Right cardiac atrium (tissue), 5 donors: Measurements from ENCODE around the gene CDK14. TPM values are rescaled to one million over a fixed set of nuclear protein-coding genes. Genes with fewer than 3 reads are reported as not detected.

ENCODE experiments used
- ATAC-seq, 2 donors: fragments of 200-7000 bp; cut with Tn5 transposase; one replicate each; pipeline versions ENCODE4 v1.8.0 to v1.9.1; 2020; ENCODE audit warnings: moderate library complexity in 2 of 2, mild to moderate bottlenecking in 1 of 2
- DNase-seq, 3 donors: peaks; one replicate each; pipeline ENCODE4 v3.0.0-alpha.2; 2020
- H3K27ac ChIP-seq: one replicate; pipeline ENCODE4 v1.5.1; 2013; ENCODE audit warnings: mild to moderate bottlenecking, low read length, control low read depth, moderate library complexity
- H3K27me3 ChIP-seq: one replicate; pipeline ENCODE4 v1.6.1; 2013; ENCODE audit not compliant: control insufficient read depth, insufficient read depth
- H3K4me1 ChIP-seq: one replicate; pipeline ENCODE4 v1.6.1; 2013; ENCODE audit warnings: low read length; ENCODE audit not compliant: control insufficient read depth, insufficient read depth
- H3K4me3 ChIP-seq: one replicate; pipeline ENCODE4 v1.5.1; 2013; ENCODE audit warnings: low read length, control low read depth
- H3K9me3 ChIP-seq: one replicate; pipeline ENCODE4 v1.6.1; 2013; ENCODE audit warnings: low read length; ENCODE audit not compliant: control insufficient read depth
- WGBS: extraction: QIAGEN DNeasy Blood & Tissue Kit; methylation state at CpG from one replicate; pipeline ENCODE4 v1.1.7; 2013; 5-methylcytosine and 5-hydroxymethylcytosine counted together
- intact Hi-C, 4 donors: fragments of 100-400 bp; cut with DNase I; formaldehyde crosslinking; loops; one replicate each; pipeline versions ENCODE4 v1.11.0 to v1.14.0; 2022 to 2023
- polyA plus RNA-seq: library from polyadenylated mRNA; stranded (reverse); fragments of 200-250 nt; gene quantifications from one replicate; pipeline ENCODE4 v1.2.3, GENCODE V29; 2013
- total RNA-seq, 4 donors: library from RNA; stranded (reverse); fragmentation: NEBNext Ultra II Directional; extraction: Animal tissue kit (Norgen Biotek cat#: 25700); gene quantifications; one replicate each; pipeline ENCODE4 v1.2.1, GENCODE V29; 2021
- donor health status: healthy with polysubstance abuse.
- donor health status: DM: no; HTN: yes; CAD: no.
- donor health status: DM: no; HTN: no; CAD: no.
- donor health status: DM: no; HTN: yes; CAD: no; lungs with severe emphysema.
- donor health status: DM: yes; HTN: yes; CAD: no.

Gene CDK14
- total and polyA plus RNA-seq, 5 donors, result 10.7 to 93.1 (median 59.6) TPM

DNA sequence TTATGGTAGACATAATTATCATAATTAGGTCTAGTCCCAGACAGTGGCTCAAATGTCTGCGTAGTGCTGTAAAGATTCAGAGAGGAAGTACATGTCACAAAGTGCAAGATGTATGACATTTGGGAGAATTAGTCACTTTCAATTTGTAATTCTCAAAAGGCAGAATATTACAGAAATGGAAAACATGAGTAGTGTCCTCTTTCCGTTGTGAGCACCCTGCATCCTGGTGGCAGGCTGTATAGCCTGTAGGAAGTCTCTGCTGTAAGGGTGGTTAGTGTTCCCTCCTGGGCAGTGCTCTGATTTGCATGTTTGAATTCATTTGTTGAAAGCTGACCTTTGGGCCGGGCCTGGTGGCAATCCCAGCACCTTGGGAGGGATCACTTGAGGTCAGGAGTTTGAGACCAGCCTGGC is 17.0 kb downstream of the CDK14 start:
- Histone ChIP-seq H3K27me3 (no peaks in the 10 kb centered on the region), H3K9me3 (no peaks in the 10 kb centered on the region), H3K4me3 (no peak overlapping the region), H3K27ac (no peak overlapping the region), H3K4me1 (peaks cover 6% of the 10 kb centered on the region)
- WGBS, result 65% methylated on average over 3 of the region's 3 CpGs
- ATAC-seq (peak in 1 of 2 donors; percentile 37), DNase-seq (no peak)
- intact Hi-C loops, result no loop called here

DNA sequence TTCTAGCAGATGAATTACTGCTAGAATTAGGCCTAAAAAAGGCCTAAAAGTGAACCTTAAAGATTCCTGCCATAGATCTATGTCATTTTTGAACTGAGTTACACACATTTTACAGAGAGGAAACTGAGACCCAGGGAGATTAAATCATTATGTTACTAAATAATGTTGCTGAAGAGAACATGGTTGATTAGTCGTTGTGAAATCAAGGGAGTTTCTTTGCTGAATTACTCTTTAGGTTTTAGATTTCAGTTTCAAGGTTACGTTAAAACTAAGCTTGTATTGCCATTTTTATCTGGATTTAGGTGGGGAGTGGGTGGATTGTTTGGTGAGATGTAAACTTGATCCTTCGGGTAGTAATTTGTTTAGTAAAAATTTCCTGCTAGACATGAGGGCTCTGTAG is 21.3 kb downstream of the CDK14 start:
- Histone ChIP-seq H3K9me3 (no peaks in the 10 kb centered on the region), H3K27ac (no peak overlapping the region), H3K4me1 (peaks cover 4% of the 10 kb centered on the region), H3K27me3 (no peaks in the 10 kb centered on the region), H3K4me3 (no peak overlapping the region)
- 86% methylated on average over 3 of the region's 3 CpGs for WGBS
- intact Hi-C loops, result no loop called here
- DNase-seq (no peak), ATAC-seq (no peak)

DNA sequence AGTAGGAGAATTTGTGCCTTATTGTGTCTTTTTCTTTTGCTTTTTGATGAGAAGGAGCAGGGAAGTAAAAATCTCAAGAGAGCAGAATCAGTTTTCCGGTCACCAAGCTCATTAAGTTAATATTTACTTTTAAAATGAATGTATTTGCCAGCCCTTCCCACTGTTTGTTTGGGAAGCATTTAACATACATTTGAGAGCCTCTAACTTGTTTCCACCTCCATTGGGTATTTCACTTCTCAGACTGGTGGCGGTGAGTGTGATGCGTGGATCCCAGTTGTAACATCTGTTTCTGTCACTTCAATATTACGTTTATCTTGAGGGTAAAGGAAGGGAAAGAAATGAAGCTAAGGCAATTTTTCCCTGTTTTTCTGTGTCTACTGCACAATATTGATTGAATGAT is 22.8 kb downstream of the CDK14 start:
- DNase-seq (no peak), ATAC-seq (no peak)
- H3K4me1 ChIP-seq, result peaks cover 4% of the 10 kb centered on the region
- no peaks in the 10 kb centered on the region for H3K9me3 ChIP-seq
- H3K4me3 ChIP-seq, result no peak overlapping the region
- no peaks in the 10 kb centered on the region for H3K27me3 ChIP-seq
- no peak overlapping the region for H3K27ac ChIP-seq
- intact Hi-C loops, result no loop called here
- WGBS, result 78% methylated on average over 4 of the region's 4 CpGs

DNA sequence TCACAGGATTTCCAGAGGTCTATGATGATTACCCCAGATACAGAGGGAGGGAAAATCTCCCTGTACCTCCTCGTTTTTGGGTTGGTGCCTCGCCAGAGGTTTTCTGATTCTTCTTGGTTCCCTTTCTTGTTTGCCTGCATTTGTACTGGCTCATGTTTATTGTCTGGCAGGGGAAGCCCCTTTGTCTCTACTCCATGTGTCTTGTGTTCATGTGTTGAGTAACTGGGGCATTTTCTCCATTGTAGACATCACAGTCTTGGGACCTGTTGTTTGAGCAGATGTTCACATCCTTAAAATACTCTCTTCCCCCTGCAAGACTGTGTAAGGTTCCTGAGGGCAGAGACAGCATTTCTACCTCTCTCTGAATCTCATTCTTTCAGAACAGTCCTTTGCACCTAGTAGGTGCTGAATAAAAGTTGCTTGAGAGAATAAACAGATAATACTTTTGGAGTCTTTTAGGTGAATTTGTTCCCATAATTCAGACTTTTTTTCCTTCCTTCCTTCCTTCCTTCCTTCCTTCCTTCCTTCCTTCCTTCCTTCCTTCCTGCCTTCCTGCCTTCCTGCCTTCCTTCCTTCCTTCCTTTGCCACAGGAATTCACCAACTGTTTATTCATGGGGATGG is 25.1 kb downstream of the CDK14 start:
- Histone ChIP-seq H3K27ac (no peak overlapping the region), H3K4me3 (no peak overlapping the region), H3K9me3 (no peaks in the 10 kb centered on the region), H3K27me3 (no peaks in the 10 kb centered on the region), H3K4me1 (peaks cover 9% of the 10 kb centered on the region)
- WGBS, result 54% methylated on average over 2 of the region's 2 CpGs
- no peak for DNase-seq
- intact Hi-C loops, result loop anchor here in 2 of 4 donors (10.0 kb wide), 1 partner anchor 66 kb away; no protein-coding TSS in a partner anchor
- no peak for ATAC-seq

DNA sequence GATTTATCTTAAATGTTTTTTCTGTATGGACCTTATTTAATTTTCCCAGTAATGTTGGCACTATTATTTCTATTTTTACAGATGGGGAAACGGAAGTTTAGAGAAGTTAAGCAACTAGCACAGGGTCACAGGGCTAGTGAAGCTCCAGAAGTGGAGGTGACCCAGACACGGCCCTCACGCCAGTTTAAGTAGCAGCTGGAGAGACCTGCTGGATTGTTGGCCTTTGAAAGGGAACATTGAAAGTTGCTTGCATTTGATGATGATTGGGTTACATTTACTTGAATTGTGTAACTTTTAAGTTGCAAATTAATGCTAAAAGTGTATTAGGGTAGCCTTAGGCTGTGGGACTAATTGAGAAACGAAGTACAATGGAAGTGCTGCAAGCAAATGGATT is 25.6 kb downstream of the CDK14 start:
- ATAC-seq, result no peak
- Histone ChIP-seq H3K27ac (no peak overlapping the region), H3K4me3 (no peak overlapping the region), H3K4me1 (peaks cover 9% of the 10 kb centered on the region), H3K27me3 (no peaks in the 10 kb centered on the region), H3K9me3 (no peaks in the 10 kb centered on the region)
- 32% methylated on average over 4 of the region's 4 CpGs for WGBS
- DNase-seq, result no peak
- intact Hi-C loops, result loop anchor here in 2 of 4 donors (10.0 kb wide), 1 partner anchor 67 kb away; no protein-coding TSS in a partner anchor

DNA sequence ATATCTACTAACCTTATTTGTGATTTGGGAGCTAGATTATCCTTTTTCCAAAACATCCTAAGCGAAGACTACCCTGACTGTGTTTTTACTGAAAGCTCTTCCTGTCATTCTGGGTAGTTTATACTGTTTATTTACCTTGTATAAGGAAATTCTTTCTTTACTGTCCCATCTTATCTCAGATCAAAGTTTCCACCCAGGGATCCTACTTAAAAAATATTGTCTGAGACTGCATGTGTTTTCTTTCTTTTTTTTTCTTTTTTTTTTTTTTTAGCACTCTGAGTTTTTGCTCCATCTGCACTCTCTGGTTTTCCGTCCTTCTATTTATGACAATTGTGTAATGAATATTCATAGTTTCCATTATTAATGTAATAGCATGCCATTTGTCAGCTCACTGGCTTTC is 26.5 kb downstream of the CDK14 start:
- 70% methylated on average over 2 of the region's 2 CpGs for WGBS
- no peaks in the 10 kb centered on the region for H3K27me3 ChIP-seq
- H3K9me3 ChIP-seq, result no peaks in the 10 kb centered on the region
- intact Hi-C loops, result loop anchor here in 2 of 4 donors (10.0 kb wide), 1 partner anchor 68 kb away; no protein-coding TSS in a partner anchor
- H3K27ac ChIP-seq, result no peak overlapping the region
- no peak overlapping the region for H3K4me3 ChIP-seq
- ATAC-seq (no peak), DNase-seq (no peak)
- H3K4me1 ChIP-seq, result peaks cover 9% of the 10 kb centered on the region

DNA sequence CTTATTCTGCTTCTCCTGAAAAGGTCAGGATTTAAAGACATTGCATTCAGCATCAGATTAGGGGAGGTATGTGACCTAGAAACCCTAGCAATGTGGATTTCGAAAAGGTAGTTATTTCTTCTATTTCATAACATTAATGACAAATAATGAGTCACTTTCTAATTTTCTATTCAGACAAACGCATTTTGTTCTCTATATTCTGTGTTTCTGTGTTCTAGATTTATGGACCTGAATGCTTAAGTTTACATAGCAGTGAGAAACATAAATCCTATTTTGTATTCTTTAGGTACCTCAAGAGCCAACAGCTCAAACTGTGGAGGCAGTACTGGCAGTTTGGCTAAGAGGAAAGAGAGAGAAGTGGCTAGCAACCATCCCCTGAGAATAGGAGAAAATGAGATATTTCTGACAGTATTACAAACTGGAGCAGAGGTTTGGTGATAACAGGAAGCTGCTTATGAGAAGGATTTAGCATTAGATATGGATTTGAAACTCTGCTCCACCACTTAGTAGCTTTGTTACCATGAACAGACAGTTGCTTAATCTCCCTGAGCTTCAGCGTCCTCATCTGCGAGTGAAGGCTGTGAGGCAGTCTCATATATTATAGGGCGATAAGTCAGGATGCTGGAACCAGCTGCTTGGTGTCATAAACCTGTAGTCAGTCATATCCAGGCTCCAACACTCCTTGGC is 28.2 kb downstream of the CDK14 start:
- H3K9me3 ChIP-seq, result no peaks in the 10 kb centered on the region
- WGBS, result 46% methylated on average over 5 of the region's 5 CpGs
- DNase-seq (no peak), ATAC-seq (peak; percentile 23 to 32)
- H3K4me1 ChIP-seq, result peaks cover 9% of the 10 kb centered on the region
- H3K4me3 ChIP-seq, result peak overlapping the region; percentile 8
- intact Hi-C loops, result loop anchor here in 2 of 4 donors (10.0 kb wide), 1 partner anchor 70 kb away; no protein-coding TSS in a partner anchor
- no peaks in the 10 kb centered on the region for H3K27me3 ChIP-seq
- peak overlapping the region; percentile 64 for H3K27ac ChIP-seq

DNA sequence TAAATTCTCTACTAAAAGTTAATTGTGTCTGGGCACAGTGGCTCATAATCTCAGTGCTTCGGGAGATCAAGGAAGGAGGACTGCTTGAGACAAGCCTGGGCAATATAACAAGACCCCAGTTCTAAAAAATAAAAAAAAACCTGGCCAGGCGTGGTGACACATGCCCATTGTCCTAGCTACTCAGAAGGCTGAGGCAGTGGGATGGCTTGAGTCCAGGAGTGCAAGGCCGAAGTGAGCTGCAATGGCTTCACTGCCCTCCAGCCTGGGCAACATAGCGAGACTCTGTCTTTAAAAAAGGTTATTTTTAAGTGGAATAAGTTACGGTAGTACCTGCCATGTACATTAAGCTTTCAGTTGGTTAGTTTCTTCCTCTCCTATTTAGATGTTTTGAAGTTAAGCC is 28.9 kb downstream of the CDK14 start:
- peak in 1 of 3 donors; percentile 51 for DNase-seq
- H3K27me3 ChIP-seq, result no peaks in the 10 kb centered on the region
- ATAC-seq, result peak; percentile 20 to 22
- H3K9me3 ChIP-seq, result no peaks in the 10 kb centered on the region
- H3K4me3 ChIP-seq, result peak overlapping the region; percentile 8
- 61% methylated on average over 5 of the region's 5 CpGs for WGBS
- peaks cover 9% of the 10 kb centered on the region for H3K4me1 ChIP-seq
- H3K27ac ChIP-seq, result peak overlapping the region; percentile 62
- intact Hi-C loops, result loop anchor here in 3 of 4 donors (5.0 to 10.0 kb wide), 2 partner anchors 70 to 73 kb away; no protein-coding TSS in a partner anchor

DNA sequence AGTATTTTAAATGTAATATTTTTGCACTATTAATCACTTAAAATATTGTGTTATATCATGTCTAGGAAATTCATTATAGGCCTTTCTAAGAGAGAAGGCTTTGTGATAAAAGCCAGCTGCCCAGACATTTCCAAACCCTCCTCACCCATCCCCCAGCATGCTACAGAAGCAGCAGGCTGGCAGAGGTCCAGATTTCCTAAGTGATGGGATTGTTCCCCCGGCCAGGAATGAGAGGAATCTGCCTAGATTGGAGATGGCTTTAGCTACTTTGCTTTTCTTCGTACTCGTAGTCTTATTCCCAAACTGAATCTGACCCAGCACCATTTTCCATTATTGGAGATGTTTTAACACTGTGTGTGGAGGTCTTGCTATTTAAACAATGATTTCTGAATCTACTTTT is 29.4 kb downstream of the CDK14 start:
- Histone ChIP-seq H3K27ac (no peak overlapping the region), H3K9me3 (no peaks in the 10 kb centered on the region), H3K4me1 (peaks cover 9% of the 10 kb centered on the region), H3K27me3 (no peaks in the 10 kb centered on the region), H3K4me3 (peak overlapping the region; percentile 22)
- peak; percentile 49 to 63 (median 56) for DNase-seq
- intact Hi-C loops, result loop anchor here in 3 of 4 donors (5.0 to 10.0 kb wide), 2 partner anchors 71 to 73 kb away; no protein-coding TSS in a partner anchor
- peak; percentile 48 to 52 for ATAC-seq
- 15% methylated on average over 3 of the region's 3 CpGs for WGBS

DNA sequence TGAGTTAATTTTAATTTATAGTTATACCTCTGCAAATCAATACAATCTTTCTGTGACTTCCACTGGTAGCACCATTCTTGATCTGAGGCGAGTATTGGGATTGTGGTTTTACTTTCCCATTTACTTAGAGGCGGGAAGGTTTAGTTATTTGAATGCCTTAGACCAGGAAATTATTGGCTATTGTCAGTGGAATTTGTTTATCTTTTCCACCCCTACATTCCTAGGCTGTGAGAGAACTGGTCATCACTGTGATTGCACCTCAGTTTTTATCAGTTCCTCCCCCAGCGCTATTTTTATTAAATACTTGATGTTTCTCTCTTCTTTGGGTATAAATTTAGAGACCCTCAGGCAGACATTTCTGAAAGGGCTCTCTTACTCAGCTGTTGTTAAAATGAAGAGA is 29.9 kb downstream of the CDK14 start:
- DNase-seq (no peak), ATAC-seq (peak; percentile 29 to 42)
- H3K27ac ChIP-seq, result no peak overlapping the region
- no peaks in the 10 kb centered on the region for H3K27me3 ChIP-seq
- no peaks in the 10 kb centered on the region for H3K9me3 ChIP-seq
- intact Hi-C loops, result loop anchor here in 3 of 4 donors (5.0 to 10.0 kb wide), 2 partner anchors 71 to 74 kb away; no protein-coding TSS in a partner anchor
- H3K4me3 ChIP-seq, result peak overlapping the region; percentile 22
- WGBS, result 27% methylated on average over 3 of the region's 3 CpGs
- H3K4me1 ChIP-seq, result peaks cover 7% of the 10 kb centered on the region

DNA sequence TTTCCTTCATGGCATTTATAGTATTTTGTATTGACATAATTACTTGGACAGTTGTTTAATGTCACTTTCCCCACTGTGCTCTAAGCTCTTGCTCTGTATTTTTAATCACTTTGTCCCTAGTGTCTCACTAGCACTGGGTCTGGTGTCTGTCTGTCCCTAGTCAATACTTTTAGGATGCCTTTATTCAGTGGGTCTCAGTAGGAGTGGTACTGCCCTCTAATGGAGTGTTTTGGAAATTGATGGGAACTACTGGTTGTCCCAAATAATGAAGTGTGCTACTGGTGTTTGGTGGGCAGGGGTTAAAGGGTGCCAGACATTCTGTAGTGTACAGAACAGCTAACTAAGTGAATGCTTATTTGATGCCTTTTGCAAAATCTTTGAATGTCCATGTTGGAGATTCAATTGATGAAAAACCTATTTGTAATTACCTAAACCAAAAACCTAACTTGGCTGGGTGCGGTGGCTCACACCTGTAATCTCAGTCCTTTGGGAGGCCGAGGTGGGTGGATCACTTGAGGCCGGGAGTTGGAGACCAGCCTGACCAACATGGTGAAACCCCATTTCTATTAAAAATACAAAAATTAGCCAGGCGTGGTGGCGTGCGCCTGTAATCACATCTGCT is 33.3 kb downstream of the CDK14 start:
- Histone ChIP-seq H3K27ac (no peak overlapping the region), H3K4me3 (no peak overlapping the region), H3K27me3 (no peaks in the 10 kb centered on the region), H3K9me3 (no peaks in the 10 kb centered on the region), H3K4me1 (peaks cover 4% of the 10 kb centered on the region)
- ATAC-seq (peak; percentile 73 to 79), DNase-seq (no peak)
- intact Hi-C loops, result loop anchor here in 3 of 4 donors (5.0 to 10.0 kb wide), 2 partner anchors 75 to 77 kb away; no protein-coding TSS in a partner anchor
- WGBS, result 95% methylated on average over 6 of the region's 6 CpGs
